ENCODE data around the gene DPH1. TPM values are rescaled to one million over a fixed set of nuclear protein-coding genes. Genes with fewer than 3 reads are reported as not detected.

The DPH1 gene
- total RNA-seq, 2 donors from 2014 or later, result 17.2 to 21.6 TPM

DNA sequence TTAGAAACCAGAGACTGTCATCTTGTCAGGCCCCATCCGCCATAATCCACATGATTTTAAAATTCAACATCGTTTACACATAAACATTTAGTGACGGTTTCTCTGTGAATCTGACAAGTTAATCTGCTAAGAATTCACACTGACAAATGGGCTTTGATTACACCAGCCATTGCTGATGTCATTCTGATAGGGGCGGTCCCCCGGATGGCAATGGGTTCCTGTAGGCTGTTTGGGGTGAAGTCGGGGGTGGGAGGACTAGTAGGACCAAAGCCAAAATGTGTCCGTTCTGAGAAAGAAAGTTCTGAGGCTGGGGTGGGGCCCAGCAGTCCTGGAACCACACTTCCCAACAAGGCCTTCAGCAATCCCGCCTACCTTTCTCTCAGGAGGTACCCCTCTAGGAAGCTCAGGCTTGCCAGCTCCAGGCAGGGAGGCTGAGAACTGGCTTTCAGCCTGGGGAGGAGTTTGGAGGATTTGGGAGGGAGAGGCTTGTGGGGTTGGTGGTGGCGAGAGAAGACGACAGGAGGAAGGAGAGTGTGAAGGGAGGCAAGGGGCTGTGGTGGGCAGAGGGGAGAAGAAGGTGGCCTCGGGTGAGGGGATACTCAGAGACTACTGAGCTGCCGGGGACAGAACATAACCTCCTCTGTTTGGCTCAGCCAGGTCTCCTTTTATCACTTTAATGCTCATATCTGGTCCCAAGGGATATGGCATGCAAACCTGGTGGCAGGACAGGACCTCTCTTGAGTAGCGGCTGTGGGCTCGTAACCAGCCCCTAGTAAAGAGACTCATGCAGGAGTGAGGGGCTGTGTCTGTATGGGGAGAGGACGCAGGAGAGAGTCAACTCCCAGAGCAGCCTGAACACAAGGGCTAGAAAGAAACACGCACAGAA, 33.6 kb downstream of the DPH1 start:
- no peak for DNase-seq (ENCODE audit: low spot score)
- peak overlapping the region; percentile 75 to 85 for H3K27ac ChIP-seq
- peaks cover 0 to 4% of the 10 kb centered on the region in 2 donors for H3K27me3 ChIP-seq
- H3K4me3 ChIP-seq, result no peak overlapping the region
- H3K4me1 ChIP-seq, result peaks cover 0 to 100% of the 10 kb centered on the region in 2 donors
- no peaks in the 10 kb centered on the region for H3K9me3 ChIP-seq
- H3K36me3 ChIP-seq, result peaks cover 26% of the 10 kb centered on the region
- no peak for TF ChIP-seq CTCF (IDR thresholded peaks at IDR 0.05)

GRCh38 chr17:2064147-2064489, 34.2 kb downstream of the DPH1 start:
- Histone ChIP-seq H3K27ac (peak overlapping the region; percentile 75 to 85), H3K9me3 (no peaks in the 10 kb centered on the region), H3K4me3 (no peak overlapping the region), H3K4me1 (peaks cover 0 to 100% of the 10 kb centered on the region in 2 donors), H3K36me3 (peaks cover 31% of the 10 kb centered on the region), H3K27me3 (no peaks in the 10 kb centered on the region)
- no peak for DNase-seq (ENCODE audit: low spot score)
- no peak for TF ChIP-seq CTCF (IDR thresholded peaks at IDR 0.05)

DNA sequence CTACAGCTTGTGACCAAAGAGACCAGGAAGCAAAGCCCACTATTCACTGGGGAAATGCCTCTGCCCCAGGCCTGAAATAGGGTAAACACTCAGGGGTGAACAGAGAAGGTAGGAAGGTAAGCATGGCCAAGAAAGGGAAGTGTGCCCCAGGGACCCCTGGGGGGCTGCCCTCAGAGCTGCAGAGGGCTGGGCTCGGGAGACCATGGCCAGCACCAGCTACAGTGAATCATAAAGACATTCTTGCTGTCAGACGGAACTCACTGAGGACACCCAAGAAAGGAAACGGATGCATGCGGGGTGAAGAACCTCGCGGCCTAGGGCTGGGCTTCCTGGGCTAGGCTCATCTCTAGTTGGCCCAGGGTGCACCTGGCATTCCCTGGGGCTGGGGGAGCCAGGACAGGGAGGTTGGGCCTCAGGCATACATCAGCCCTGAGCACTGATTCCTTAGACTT, 34.6 kb downstream of the DPH1 start:
- Histone ChIP-seq H3K27ac (peak overlapping the region; percentile 75 to 85), H3K27me3 (no peaks in the 10 kb centered on the region), H3K36me3 (peaks cover 30% of the 10 kb centered on the region), H3K4me3 (no peak overlapping the region), H3K4me1 (peaks cover 0 to 95% of the 10 kb centered on the region in 2 donors), H3K9me3 (no peaks in the 10 kb centered on the region)
- no peak for DNase-seq (ENCODE audit: low spot score)
- TF ChIP-seq CTCF (IDR thresholded peaks at IDR 0.05), result no peak

DNA sequence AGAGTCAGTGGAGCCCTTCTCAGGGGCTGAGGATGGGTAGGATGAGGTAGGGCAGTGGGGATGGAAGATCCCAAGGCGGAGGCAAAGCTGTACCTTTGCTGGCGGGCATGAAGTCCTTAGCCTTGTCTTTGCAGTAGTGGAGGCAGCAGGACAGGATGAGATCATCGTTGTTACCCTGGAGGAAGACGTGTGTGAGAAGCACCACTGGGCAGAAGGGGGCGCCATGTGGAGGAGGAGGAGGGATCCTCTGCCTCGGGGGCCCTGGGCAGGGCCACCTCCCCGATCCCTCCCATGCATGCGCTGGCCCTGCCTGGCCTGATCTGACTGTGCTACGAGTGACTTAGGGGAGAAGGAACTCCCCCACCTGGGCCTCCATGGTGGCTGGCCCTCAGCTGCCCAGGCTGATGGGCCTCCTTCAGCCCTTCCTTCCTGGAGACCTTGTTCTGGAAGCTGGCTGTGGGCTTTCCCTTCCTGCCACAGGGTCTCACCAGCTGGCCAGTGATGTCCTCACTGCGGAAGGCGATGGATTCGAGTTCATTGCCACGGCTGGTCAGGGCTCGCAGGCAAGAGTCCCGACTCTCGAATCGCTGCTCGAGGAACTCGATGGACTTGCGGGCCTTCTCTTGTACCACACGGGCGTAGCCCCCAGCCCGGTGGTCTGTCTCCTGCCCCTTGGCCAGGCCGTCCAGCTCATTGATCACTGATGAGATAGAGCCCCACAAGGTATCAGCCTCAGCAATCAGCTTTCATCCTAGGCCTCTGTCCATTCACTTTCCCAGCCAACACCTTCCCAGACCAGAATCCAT, 35.2 kb downstream of the DPH1 start:
- Histone ChIP-seq H3K27ac (peak overlapping the region; percentile 75 to 85), H3K4me1 (peaks cover 0 to 89% of the 10 kb centered on the region in 2 donors), H3K4me3 (no peak overlapping the region), H3K36me3 (peaks cover 24% of the 10 kb centered on the region), H3K9me3 (no peaks in the 10 kb centered on the region), H3K27me3 (no peaks in the 10 kb centered on the region)
- DNase-seq (ENCODE audit: low spot score), result no peak
- peak in 1 of 2 donors; percentile 40 for TF ChIP-seq CTCF (IDR thresholded peaks at IDR 0.05)

GRCh38 chr17:2065949-2066400, 36.0 kb downstream of the DPH1 start:
- no peak for DNase-seq (ENCODE audit: low spot score)
- H3K27ac ChIP-seq, result peak overlapping the region; percentile 75 to 85
- H3K4me3 ChIP-seq, result no peak overlapping the region
- H3K27me3 ChIP-seq, result no peaks in the 10 kb centered on the region
- no peak for TF ChIP-seq CTCF (IDR thresholded peaks at IDR 0.05)
- H3K4me1 ChIP-seq, result peaks cover 0 to 87% of the 10 kb centered on the region in 2 donors
- H3K9me3 ChIP-seq, result no peaks in the 10 kb centered on the region
- H3K36me3 ChIP-seq, result peaks cover 23% of the 10 kb centered on the region
